Measurements from ENCODE around the gene IL1RN. TPM values are rescaled to one million over a fixed set of nuclear protein-coding genes. Genes with fewer than 3 reads are reported as not detected.

The IL1RN gene
- total RNA-seq, 1 donor from 2014 or later, result not detected

- Mint-ChIP-seq H3K4me3 (ENCODE audit: unreplicated experiment) (no peak overlapping the region), H3K36me3 (ENCODE audit: low read depth, unreplicated experiment) (no peaks in the 10 kb centered on the region), H3K9me3 (ENCODE audit: unreplicated experiment) (no peaks in the 10 kb centered on the region), H3K4me1 (ENCODE audit: unreplicated experiment) (peaks cover 16% of the 10 kb centered on the region), H3K27me3 (ENCODE audit: unreplicated experiment) (peaks cover 11% of the 10 kb centered on the region), H3K27ac (ENCODE audit: unreplicated experiment) (no peak overlapping the region)
- TF ChIP-seq, protein P1, sequence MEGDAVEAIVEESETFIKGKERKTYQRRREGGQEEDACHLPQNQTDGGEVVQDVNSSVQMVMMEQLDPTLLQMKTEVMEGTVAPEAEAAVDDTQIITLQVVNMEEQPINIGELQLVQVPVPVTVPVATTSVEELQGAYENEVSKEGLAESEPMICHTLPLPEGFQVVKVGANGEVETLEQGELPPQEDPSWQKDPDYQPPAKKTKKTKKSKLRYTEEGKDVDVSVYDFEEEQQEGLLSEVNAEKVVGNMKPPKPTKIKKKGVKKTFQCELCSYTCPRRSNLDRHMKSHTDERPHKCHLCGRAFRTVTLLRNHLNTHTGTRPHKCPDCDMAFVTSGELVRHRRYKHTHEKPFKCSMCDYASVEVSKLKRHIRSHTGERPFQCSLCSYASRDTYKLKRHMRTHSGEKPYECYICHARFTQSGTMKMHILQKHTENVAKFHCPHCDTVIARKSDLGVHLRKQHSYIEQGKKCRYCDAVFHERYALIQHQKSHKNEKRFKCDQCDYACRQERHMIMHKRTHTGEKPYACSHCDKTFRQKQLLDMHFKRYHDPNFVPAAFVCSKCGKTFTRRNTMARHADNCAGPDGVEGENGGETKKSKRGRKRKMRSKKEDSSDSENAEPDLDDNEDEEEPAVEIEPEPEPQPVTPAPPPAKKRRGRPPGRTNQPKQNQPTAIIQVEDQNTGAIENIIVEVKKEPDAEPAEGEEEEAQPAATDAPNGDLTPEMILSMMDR (IDR thresholded peaks at IDR 0.05; ENCODE audit: unreplicated experiment), result no peak
- no peak for DNase-seq (ENCODE audit: low spot score)
These were observed 52.1 kb downstream of the IL1RN start for GRCh38 chr2:113179446-113180045.

DNA sequence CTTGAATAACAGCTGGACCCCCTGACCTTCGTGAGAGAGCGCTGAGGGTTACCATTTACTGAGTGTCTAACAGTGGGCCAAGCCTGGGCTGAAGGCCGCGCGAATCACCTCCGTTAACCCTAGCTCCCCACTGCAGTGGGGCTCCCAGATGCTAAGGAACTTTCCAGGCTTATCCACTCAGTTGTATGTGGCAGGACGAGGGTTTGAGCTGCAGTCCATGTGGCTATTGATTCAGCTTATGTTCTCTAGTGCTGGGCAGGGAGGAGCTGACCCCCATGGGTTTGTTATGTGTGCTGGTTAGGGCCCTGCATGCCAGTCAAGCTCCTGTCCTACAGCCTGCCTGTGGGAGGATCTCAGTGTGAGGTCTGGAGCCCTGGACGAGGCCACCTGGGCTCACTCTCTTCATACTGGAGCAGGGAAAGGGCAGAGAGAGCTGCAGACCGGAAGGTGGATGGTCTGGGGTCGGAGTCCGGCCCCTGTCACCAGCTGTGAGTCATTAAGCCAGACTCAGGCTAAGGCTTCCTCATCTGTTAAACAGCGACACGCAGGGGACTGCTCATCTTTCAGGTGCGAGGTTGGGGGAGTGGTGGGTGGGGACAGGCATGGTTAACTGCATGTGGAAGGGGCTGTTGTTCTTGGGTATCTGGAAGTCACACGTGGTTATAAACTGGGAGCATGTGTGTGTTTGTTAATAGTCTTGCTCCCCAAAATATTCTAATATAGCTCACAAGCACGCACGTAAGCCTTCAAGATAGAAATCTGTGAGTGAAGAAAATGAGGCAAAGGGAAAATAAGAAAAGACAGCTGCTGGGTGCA, 52.9 kb downstream of the IL1RN start:
- H3K36me3 Mint-ChIP-seq (ENCODE audit: low read depth, unreplicated experiment), result no peaks in the 10 kb centered on the region
- peaks cover 10% of the 10 kb centered on the region for H3K27me3 Mint-ChIP-seq (ENCODE audit: unreplicated experiment)
- H3K9me3 Mint-ChIP-seq (ENCODE audit: unreplicated experiment), result no peaks in the 10 kb centered on the region
- DNase-seq (ENCODE audit: low spot score), result no peak
- H3K4me1 Mint-ChIP-seq (ENCODE audit: unreplicated experiment), result peaks cover 13% of the 10 kb centered on the region
- H3K4me3 Mint-ChIP-seq (ENCODE audit: unreplicated experiment), result no peak overlapping the region
- TF ChIP-seq, protein P1 (IDR thresholded peaks at IDR 0.05; ENCODE audit: unreplicated experiment), result no peak
- H3K27ac Mint-ChIP-seq (ENCODE audit: unreplicated experiment), result no peak overlapping the region

- Mint-ChIP-seq H3K4me3 (ENCODE audit: unreplicated experiment) (no peak overlapping the region), H3K36me3 (ENCODE audit: low read depth, unreplicated experiment) (no peaks in the 10 kb centered on the region), H3K9me3 (ENCODE audit: unreplicated experiment) (no peaks in the 10 kb centered on the region), H3K27me3 (ENCODE audit: unreplicated experiment) (peaks cover 10% of the 10 kb centered on the region), H3K4me1 (ENCODE audit: unreplicated experiment) (peaks cover 12% of the 10 kb centered on the region), H3K27ac (ENCODE audit: unreplicated experiment) (no peak overlapping the region)
- TF ChIP-seq, protein P1 (IDR thresholded peaks at IDR 0.05; ENCODE audit: unreplicated experiment), result no peak
- DNase-seq (ENCODE audit: low spot score), result no peak
These were observed 54.1 kb downstream of the IL1RN start for GRCh38 chr2:113181258-113182051.

- Mint-ChIP-seq H3K27ac (ENCODE audit: unreplicated experiment) (no peak overlapping the region), H3K36me3 (ENCODE audit: low read depth, unreplicated experiment) (no peaks in the 10 kb centered on the region), H3K27me3 (ENCODE audit: unreplicated experiment) (peaks cover 10% of the 10 kb centered on the region), H3K4me1 (ENCODE audit: unreplicated experiment) (peaks cover 12% of the 10 kb centered on the region), H3K9me3 (ENCODE audit: unreplicated experiment) (no peaks in the 10 kb centered on the region), H3K4me3 (ENCODE audit: unreplicated experiment) (no peak overlapping the region)
- TF ChIP-seq, protein P1 (IDR thresholded peaks at IDR 0.05; ENCODE audit: unreplicated experiment), result no peak
- no peak for DNase-seq (ENCODE audit: low spot score)
These were observed 55.3 kb downstream of the IL1RN start for GRCh38 chr2:113182471-113183260.

Data from endothelial cell (in vitro differentiated cells).